GM12864 (cell line): ENCODE data around the gene KRTCAP2.
"Not testable (repeated sequence)": the region's sequence is repeated elsewhere in the genome, so short reads cannot be mapped to it uniquely, and the experiment has no call there.

Experiments
- DNase-seq: peaks from one replicate; pipeline ENCODE4 v3.0.0-alpha.2; 2011; ENCODE audit warnings: low read depth
- H3K4me3 ChIP-seq: 2 replicates; pipeline ENCODE4 v1.5.1; 2011; ENCODE audit warnings: mild to moderate bottlenecking, low read depth, low read length, control low read depth
- CTCF ChIP-seq: IDR thresholded peaks from 2 replicates; pipeline ENCODE4 v1.5.1; 2011; ENCODE audit warnings: low read depth, mild to moderate bottlenecking, moderate library complexity, low read length, control low read depth, inconsistent platforms; ENCODE audit errors: missing control alignments

KRTCAP2 gene

GRCh38 chr1:155160128-155160527 lies 13.0 kb downstream of the KRTCAP2 start:
- no peak overlapping the region for H3K4me3 ChIP-seq
- TF ChIP-seq CTCF = no peak
- no peak for DNase-seq

GRCh38 chr1:155158991-155159390 lies 14.1 kb downstream of the KRTCAP2 start:
- no peak for DNase-seq
- TF ChIP-seq CTCF = no peak
- H3K4me3 ChIP-seq = no peak overlapping the region

DNA sequence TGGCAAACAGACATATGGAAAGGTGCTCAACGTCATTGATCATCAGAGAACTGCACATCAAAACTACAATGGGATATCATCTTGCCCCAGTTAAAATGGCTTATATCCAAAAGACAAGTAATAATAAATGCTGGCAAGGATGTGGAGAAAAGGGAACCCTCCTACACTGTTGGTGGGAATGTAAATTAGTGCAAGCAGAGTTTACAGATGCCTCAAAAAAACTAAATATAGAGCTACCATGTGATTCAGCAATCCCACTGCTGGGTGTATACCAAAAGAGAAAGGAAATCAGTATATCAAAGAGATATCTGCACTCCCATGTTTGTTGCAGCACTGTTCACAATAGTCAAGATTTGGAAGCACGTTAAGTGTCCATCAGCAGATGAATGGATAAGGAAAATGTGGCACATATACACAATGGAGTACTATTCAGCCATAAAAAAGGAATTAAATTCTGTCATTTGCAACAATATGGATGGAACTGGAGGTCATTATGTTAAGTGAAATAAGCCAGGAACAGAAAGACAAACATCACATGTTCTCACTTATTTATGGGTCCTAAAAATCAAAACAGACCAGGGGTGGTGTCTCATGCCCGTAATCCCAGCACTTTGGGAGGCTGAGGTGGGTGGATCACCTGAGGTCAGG lies 17.0 kb downstream of the KRTCAP2 start:
- not testable (repeated sequence) for DNase-seq, H3K4me3 ChIP-seq

- no peak for TF ChIP-seq CTCF
- H3K4me3 ChIP-seq = no peak overlapping the region
Observed at GRCh38 chr1:155145491-155145890, 27.6 kb downstream of the KRTCAP2 start.

GRCh38 chr1:155141749-155142148 lies 31.4 kb downstream of the KRTCAP2 start:
- DNase-seq = no peak
- TF ChIP-seq CTCF = no peak
- H3K4me3 ChIP-seq = no peak overlapping the region

More at GRCh38 chr1:155145491-155145890, 27.6 kb downstream of the KRTCAP2 start:
- no peak for DNase-seq

- no peak for DNase-seq
- H3K4me3 ChIP-seq = peak overlapping the region; percentile 83
- TF ChIP-seq CTCF = no peak
Observed at GRCh38 chr1:155140630-155140953, 32.5 kb downstream of the KRTCAP2 start.

GRCh38 chr1:155139895-155140629 lies 33.0 kb downstream of the KRTCAP2 start, which contains the start of gene DPM3:
TSS of gene DPM3 (minus strand) at chr1:155140531. CDS start at chr1:155140240, 291 bp downstream.
- H3K4me3 ChIP-seq = peak within 1 kb of the TSS; percentile 83
- no peak for TF ChIP-seq CTCF
- peak; percentile 54 for DNase-seq
